ENCODE measurements around the gene TSHZ2. TPM values are rescaled to one million over a fixed set of nuclear protein-coding genes. Genes with fewer than 3 reads are reported as not detected.

Gene TSHZ2
- total RNA-seq, 1 experiment from 2014 or later: 0.07 TPM

- no peak for TF ChIP-seq CTCF (conservative IDR thresholded peaks at IDR 0.05)
- no peak overlapping the region for H2AFZ ChIP-seq (ENCODE audit: low read length)
- Mint-ChIP-seq H3K4me3 (no peak overlapping the region), H3K9me3 (no peaks in the 10 kb centered on the region; a peak in 1 of 5 replicates), H3K36me3 (ENCODE audit: insufficient read depth in 1 of 3, low read depth in 3 of 3) (no peaks in the 10 kb centered on the region), H3K27me3 (ENCODE audit: low read depth) (peaks cover 1% of the 10 kb centered on the region; the same call in 1 of the 2 replicates), H3K27ac (peak overlapping the region in 1 of 3 experiments; percentile 61; a peak in 2 of 7 replicates), H3K4me1 (no peaks in the 10 kb centered on the region; a peak in 1 of 4 replicates)
- H4K91ac ChIP-seq (ENCODE audit: insufficient read length, low read depth, low read length): no peak overlapping the region
- H3K23me2 ChIP-seq (ENCODE audit: insufficient read length, low read depth, low read length, poor library complexity, severe bottlenecking): no peaks in the 10 kb centered on the region
- no peaks in the 10 kb centered on the region for H3K79me2 ChIP-seq (ENCODE audit: insufficient read depth, low read length)
- H3K14ac ChIP-seq (ENCODE audit: insufficient read depth, low read length): no peak overlapping the region
- H3K18ac ChIP-seq (ENCODE audit: insufficient read length, low read depth, low read length): no peak overlapping the region
- no peak overlapping the region for H2AK5ac ChIP-seq (ENCODE audit: insufficient read length, low read length)
- H3K4me1 ChIP-seq (ENCODE audit: insufficient read depth, low read length): no peaks in the 10 kb centered on the region; the same call in 1 of the 2 replicates
- H4K5ac ChIP-seq (ENCODE audit: insufficient read length, low read depth, low read length): no peak overlapping the region
- H3K9me3 ChIP-seq (ENCODE audit: control insufficient read depth, low read depth, low read length): no peaks in the 10 kb centered on the region
- H2BK20ac ChIP-seq (ENCODE audit: low read depth, low read length, poor library complexity, severe bottlenecking): no peak overlapping the region
- H2BK5ac ChIP-seq (ENCODE audit: insufficient read length, low read length): no peak overlapping the region
- no peak overlapping the region for H2BK15ac ChIP-seq (ENCODE audit: low read depth, low read length)
- H3T11ph ChIP-seq (ENCODE audit: low read length): no peak overlapping the region
- H3K23ac ChIP-seq (ENCODE audit: insufficient read length, low read depth, low read length): no peak overlapping the region
- no peak overlapping the region for H3K4me2 ChIP-seq (ENCODE audit: insufficient read depth, insufficient read length, low read length)
- H3K56ac ChIP-seq (ENCODE audit: insufficient read length, low read depth, low read length): no peak overlapping the region
- H3K9ac ChIP-seq (ENCODE audit: extremely low read depth, insufficient read length, low read length): no peak overlapping the region
- H4K20me1 ChIP-seq (ENCODE audit: control insufficient read depth, insufficient read depth, insufficient read length): no peaks in the 10 kb centered on the region
- no peaks in the 10 kb centered on the region for H3K79me1 ChIP-seq (ENCODE audit: insufficient read depth, low read depth, low read length, poor library complexity, severe bottlenecking)
- no peak overlapping the region for H4K8ac ChIP-seq (replicated peaks; ENCODE audit: insufficient read length, low read depth, low read length)
- no peaks in the 10 kb centered on the region for H3K27me3 ChIP-seq (ENCODE audit: insufficient read depth, low read length)
- H2BK12ac ChIP-seq (ENCODE audit: insufficient read length, low read depth, low read length): no peak overlapping the region
- H2BK120ac ChIP-seq (ENCODE audit: low read depth, low read length, poor library complexity, severe bottlenecking): no peak overlapping the region
- no peak overlapping the region for H3K4ac ChIP-seq (ENCODE audit: low read depth, low read length)
- no peak overlapping the region for H3K27ac ChIP-seq (ENCODE audit: insufficient read length, low read depth, low read length)
- no peak for DNase-seq
- 100% methylated on average over 2 of the region's 10 CpGs for WGBS (ENCODE audit: extremely low coverage, insufficient read length, low lambda C conversion rate)
Observed at GRCh38 chr20:52994184-52994970, 22.2 kb downstream of the TSHZ2 start.

All from H9 (cell line).